ENCODE data around the gene ARMC12. TPM values are rescaled to one million over a fixed set of nuclear protein-coding genes. Genes with fewer than 3 reads are reported as not detected.

The ARMC12 gene
- polyA plus RNA-seq, 4 donors, result 0.90 to 1.1 (median 1.1) TPM

- DNase-seq (ENCODE audit: low read depth in 4 of 4, low spot score in 3 of 4), result no peak
Observed at GRCh38 chr6:35717449-35718374, 19.1 kb upstream of the ARMC12 start.

- DNase-seq (ENCODE audit: low read depth in 4 of 4, low spot score in 3 of 4), result no peak
Observed at GRCh38 chr6:35718375-35718736, 18.5 kb upstream of the ARMC12 start.

- DNase-seq (ENCODE audit: low read depth in 4 of 4, low spot score in 3 of 4), result no peak
Observed at GRCh38 chr6:35718911-35719381, 17.9 kb upstream of the ARMC12 start.

- no peak for DNase-seq (ENCODE audit: low read depth in 4 of 4, low spot score in 3 of 4)
Observed at GRCh38 chr6:35719404-35719829, 17.4 kb upstream of the ARMC12 start.

GRCh38 chr6:35719830-35720733 lies 16.8 kb upstream of the ARMC12 start:
- peak in 1 of 4 donors; percentile 38 for DNase-seq (ENCODE audit: low read depth in 4 of 4, low spot score in 3 of 4)

GRCh38 chr6:35722121-35722761 lies 14.6 kb upstream of the ARMC12 start:
- no peak for DNase-seq (ENCODE audit: low read depth in 4 of 4, low spot score in 3 of 4)

- DNase-seq (ENCODE audit: low read depth in 4 of 4, low spot score in 3 of 4), result no peak
Observed at GRCh38 chr6:35723587-35723986, 13.2 kb upstream of the ARMC12 start.

- no peak for DNase-seq (ENCODE audit: low read depth in 4 of 4, low spot score in 3 of 4)
Observed at GRCh38 chr6:35724059-35724458, 12.8 kb upstream of the ARMC12 start.

- DNase-seq (ENCODE audit: low read depth in 4 of 4, low spot score in 3 of 4), result no peak
Observed at GRCh38 chr6:35724471-35724870, 12.4 kb upstream of the ARMC12 start.

- DNase-seq (ENCODE audit: low read depth in 4 of 4, low spot score in 3 of 4), result no peak
Observed at GRCh38 chr6:35725081-35725708, 11.6 kb upstream of the ARMC12 start.

- no peak for DNase-seq (ENCODE audit: low read depth in 4 of 4, low spot score in 3 of 4)
Observed at GRCh38 chr6:35725721-35726438, 11.0 kb upstream of the ARMC12 start.

- peak in 1 of 4 donors; percentile 65 for DNase-seq (ENCODE audit: low read depth in 4 of 4, low spot score in 3 of 4)
Observed at GRCh38 chr6:35727231-35727934, 9.4 kb upstream of the ARMC12 start.

- no peak for DNase-seq (ENCODE audit: low read depth in 4 of 4, low spot score in 3 of 4)
Observed at GRCh38 chr6:35727935-35728682, 8.7 kb upstream of the ARMC12 start.

- no peak for DNase-seq (ENCODE audit: low read depth in 4 of 4, low spot score in 3 of 4)
Observed at GRCh38 chr6:35728683-35729678, 7.9 kb upstream of the ARMC12 start.

GRCh38 chr6:35729722-35730121 lies 7.1 kb upstream of the ARMC12 start:
- DNase-seq (ENCODE audit: low read depth in 4 of 4, low spot score in 3 of 4), result no peak

GRCh38 chr6:35730745-35731413 lies 6.0 kb upstream of the ARMC12 start:
- DNase-seq (ENCODE audit: low read depth in 4 of 4, low spot score in 3 of 4), result no peak

GRCh38 chr6:35731414-35731735 lies 5.5 kb upstream of the ARMC12 start:
- DNase-seq (ENCODE audit: low read depth in 4 of 4, low spot score in 3 of 4), result peak in 2 of 4 donors; percentile 84 to 87

Measured in right renal pelvis (tissue), 4 donors.